Transverse colon (tissue), 3 donors: ENCODE measurements around the gene NPC1.

Source experiments
- CTCF ChIP-seq, 5 experiments: fragments of 200-600 bp in 3 of 5; fragments of 450-650 bp in 2 of 5; sonication (generic) in 3 of 5; IDR thresholded peaks; 1 replicate in 2 of 5; 2 replicates in 3 of 5; pipeline ENCODE4 v1.5.1; 2016 to 2017; ENCODE audit warnings: antibody characterized with exemption in 5 of 5, inconsistent platforms in 3 of 5, mild to moderate bottlenecking in 2 of 5, moderate library complexity in 1 of 5
- POLR2A ChIP-seq: fragments of 450-650 bp; IDR thresholded peaks from one replicate; pipeline ENCODE4 v1.6.1; 2016; ENCODE audit warnings: antibody characterized with exemption, mild to moderate bottlenecking, moderate library complexity

GRCh38 chr18:23586249-23587196 lies at the start of gene NPC1:
- TF ChIP-seq CTCF (IDR thresholded peaks at IDR 0.05) = peak; percentile 87 to 97 (median 94)
- TF ChIP-seq POLR2A = peak; percentile 97
